K562 (cell line): Measurements from ENCODE around the gene PTPN13. TPM values are rescaled to one million over a fixed set of nuclear protein-coding genes. Genes with fewer than 3 reads are reported as not detected.

Experiments used
- ATAC-seq: fragments of 200-7000 bp; cut with Tn5 transposase; 3 replicates; pipeline ENCODE4 v1.9.1; 2020; ENCODE audit warnings: moderate library complexity
- BruUV-seq: library from RNA; stranded (reverse); fragments of 400-500 nt; replicated peaks from 2 replicates; lab custom pipeline; 2021; lab: Mats Ljungman, UMichigan
- CTCF ChIA-PET: fragments of 300-600 bp; formaldehyde crosslinking; extraction: SDS; loops from one replicate; lab custom pipeline; 2021; ENCODE audit warnings: low intra/inter-chr PET ratio; lab: Yijun Ruan, JAX
- POLR2A ChIA-PET: fragments of 300-600, 350-650 bp; sonication (Branson Sonifier 250); formaldehyde crosslinking; extraction: SDS; loops from one replicate; lab custom pipeline; 2021; ENCODE audit warnings: antibody characterized with exemption, inconsistent platforms; lab: Yijun Ruan, JAX
- DNase-seq, 4 experiments: peaks; one replicate each; pipeline versions ENCODE4 v3.0.0 to v3.0.0-alpha.2; 2011 to 2018; ENCODE audit warnings: low spot score in 3 of 4, mixed read lengths in 3 of 4; ENCODE audit errors: extremely low read depth in 1 of 4
- FAIRE-seq: peaks from 2 replicates; lab custom pipeline; 2011; peaks lifted over from hg19 to GRCh38; lab: Jason Lieb, UNC
- H2AFZ ChIP-seq: 2 replicates; pipeline ENCODE4 v1.6.0; 2011; ENCODE audit warnings: low read depth, low read length, control low read depth, inconsistent platforms
- H3K27ac ChIP-seq: fragments of 200-600 bp; 3 replicates; pipeline ENCODE4 v1.8.0; 2011; ENCODE audit warnings: low read depth, mild to moderate bottlenecking, control low read depth, inconsistent platforms, low read length, moderate library complexity, mixed read lengths; ENCODE audit errors: extremely low read depth
- H3K27me3 ChIP-seq, 2 experiments: fragments of 300-600 bp in 1 of 2; 2 replicates in 1 of 2; 3 replicates in 1 of 2; pipeline versions ENCODE4 v1.6.0 to v1.8.0; 2011; ENCODE audit warnings: inconsistent platforms in 2 of 2, low read length in 2 of 2, mild to moderate bottlenecking in 1 of 2, mixed read lengths in 1 of 2, moderate library complexity in 1 of 2; ENCODE audit not compliant: control insufficient read depth in 2 of 2, insufficient read depth in 2 of 2
- H3K36me3 ChIP-seq: fragments of 300-600 bp; 3 replicates; pipeline ENCODE4 v1.8.0; 2011; ENCODE audit warnings: mild to moderate bottlenecking, low read length, inconsistent platforms; ENCODE audit not compliant: control insufficient read depth, insufficient read depth
- H3K4me1 ChIP-seq, 2 experiments: fragments of 200-600 bp in 1 of 2; replicated peaks in 1 of 2; 2 replicates in 1 of 2; 3 replicates in 1 of 2; pipeline versions ENCODE4 v1.5.1 to v1.8.0; 2011; ENCODE audit warnings: inconsistent platforms in 2 of 2, low read length in 2 of 2, mild to moderate bottlenecking in 1 of 2, mixed read lengths in 1 of 2, moderate library complexity in 1 of 2; ENCODE audit not compliant: control insufficient read depth in 2 of 2, insufficient read depth in 2 of 2
- H3K4me2 ChIP-seq: 2 replicates; pipeline ENCODE4 v1.6.1; 2011; ENCODE audit warnings: low read length, control low read depth, inconsistent platforms, mixed read lengths; ENCODE audit not compliant: insufficient read depth
- H3K4me3 ChIP-seq: fragments of 200-600 bp; sonication (generic), shearing (Covaris generic); 2 replicates; pipeline ENCODE4 v1.5.1; 2016; ENCODE audit warnings: control low read depth, inconsistent platforms
- H3K79me2 ChIP-seq: fragments of 200-600 bp; 3 replicates; pipeline ENCODE4 v1.8.0; 2011; ENCODE audit warnings: low read length, inconsistent platforms; ENCODE audit not compliant: control insufficient read depth, insufficient read depth
- H3K9ac ChIP-seq, 2 experiments: 2 replicates each; pipeline versions ENCODE4 v1.6.0 to v1.6.1; 2011; ENCODE audit warnings: low read depth in 2 of 2, low read length in 2 of 2, control low read depth in 1 of 2, inconsistent platforms in 1 of 2, mild to moderate bottlenecking in 1 of 2, mixed read lengths in 1 of 2; ENCODE audit not compliant: insufficient read depth in 1 of 2
- H3K9me1 ChIP-seq: one replicate; pipeline ENCODE4 v1.6.0; 2011; ENCODE audit warnings: inconsistent platforms, mild to moderate bottlenecking, low read length, moderate library complexity; ENCODE audit not compliant: control insufficient read depth, insufficient read depth
- H3K9me3 ChIP-seq: replicated peaks from 2 replicates; pipeline ENCODE4 v1.5.1; 2011; ENCODE audit warnings: low read depth, low read length, inconsistent platforms; ENCODE audit not compliant: control insufficient read depth, insufficient read depth
- H4K20me1 ChIP-seq: replicated peaks from 2 replicates; pipeline ENCODE4 v1.6.1; 2011; ENCODE audit warnings: low read length, inconsistent platforms, mixed read lengths; ENCODE audit not compliant: control insufficient read depth, insufficient read depth
- ATF3 ChIP-seq, 2 experiments: fragments of 450-650 bp in 1 of 2; sonication (generic) in 1 of 2; formaldehyde crosslinking in 1 of 2; IDR thresholded peaks in 1 of 2; conservative IDR thresholded peaks in 1 of 2; 2 replicates each; pipeline versions ENCODE4 v1.6.1 to v1.8.1; 2016 to 2023; ENCODE audit warnings: mild to moderate bottlenecking in 2 of 2, moderate library complexity in 2 of 2, inconsistent platforms in 1 of 2, missing genetic modification reagents in 1 of 2
- ATF7 ChIP-seq: fragments of 450-650 bp; IDR thresholded peaks from 2 replicates; pipeline ENCODE4 v1.7.1; 2014; ENCODE audit warnings: mild to moderate bottlenecking, moderate library complexity
- C11orf30 ChIP-seq: fragments of 450-650 bp; IDR thresholded peaks from 2 replicates; pipeline ENCODE4 v1.6.1; 2016; ENCODE audit warnings: low read depth, mild to moderate bottlenecking
- CBFB ChIP-seq: sonication (generic); formaldehyde crosslinking; IDR thresholded peaks from 2 replicates; pipeline ENCODE4 v1.4.0; 2020; ENCODE audit warnings: mild to moderate bottlenecking, missing genetic modification reagents
- ETV5 ChIP-seq: sonication (generic); formaldehyde crosslinking; IDR thresholded peaks from 2 replicates; pipeline ENCODE4 v1.4.0; 2020; ENCODE audit warnings: low read depth, mild to moderate bottlenecking, missing genetic modification reagents
- HDAC1 ChIP-seq, 2 experiments: fragments of 450-650 bp; IDR thresholded peaks; 2 replicates each; pipeline ENCODE4 v1.6.1; 2016 to 2017; ENCODE audit warnings: inconsistent platforms in 1 of 2, mild to moderate bottlenecking in 1 of 2, moderate library complexity in 1 of 2
- KDM4B ChIP-seq, 2 experiments: fragments of 450-650 bp in 1 of 2; sonication (generic) in 1 of 2; IDR thresholded peaks; 2 replicates each; pipeline ENCODE4 v1.6.1; 2016 to 2017; ENCODE audit warnings: borderline replicate concordance in 2 of 2, antibody characterized with exemption in 1 of 2, low read depth in 1 of 2, mild to moderate bottlenecking in 1 of 2
- KLF10 ChIP-seq: fragments of 250-450 bp; sonication (Bioruptor Pico); IDR thresholded peaks from 2 replicates; pipeline ENCODE4 v1.6.1; 2021; ENCODE audit warnings: matching md5 sums
- NFIC ChIP-seq: fragments of 450-650 bp; IDR thresholded peaks from 2 replicates; pipeline ENCODE4 v1.6.1; 2017; ENCODE audit warnings: mild to moderate bottlenecking, inconsistent platforms
- SP2 ChIP-seq: IDR thresholded peaks from 2 replicates; pipeline ENCODE4 v1.6.1; 2011; ENCODE audit warnings: mild to moderate bottlenecking, low read depth, low read length, moderate library complexity; ENCODE audit not compliant: poor library complexity, severe bottlenecking; ENCODE audit errors: extremely low read depth
- ZBTB26 ChIP-seq: fragments of 450-650 bp; formaldehyde crosslinking; IDR thresholded peaks from 2 replicates; pipeline ENCODE4 v1.4.0; 2022; ENCODE audit warnings: missing genetic modification characterization
- ZBTB7A ChIP-seq: IDR thresholded peaks from 2 replicates; pipeline ENCODE4 v1.6.1; 2011; ENCODE audit warnings: low read depth, mild to moderate bottlenecking, low read length, moderate library complexity, borderline replicate concordance; ENCODE audit not compliant: control insufficient read depth
- ZNF407 ChIP-seq: fragments of 450-650 bp; IDR thresholded peaks from 2 replicates; pipeline ENCODE4 v1.6.1; 2016; ENCODE audit warnings: low read depth
- in situ Hi-C: fragments of 300-500 bp; cut with MboI; formaldehyde crosslinking; loops from 4 replicates; pipeline ENCODE4 v1.15.0; 2018; ENCODE audit warnings: inconsistent platforms, mixed read lengths
- intact Hi-C: fragments of 100-400 bp; cut with micrococcal nuclease; formaldehyde crosslinking; loops from 2 replicates; pipeline ENCODE4 v1.14.2; 2022
- polyA plus RNA-seq, 8 experiments: library from polyadenylated mRNA; depleted of rRNA in 4 of 8; stranded (reverse) in 5 of 8; unstranded in 3 of 8; fragments of >200 nt; fragmentation: Nextera tagmentation in 2 of 8; fragmentation: Illumina TruSeq in 1 of 8; extraction: Ambion mirVana in 2 of 8; extraction: Trizol in 1 of 8; gene quantifications; 2 replicates each; pipeline versions ENCODE4 v1.2.1 to v1.2.3, GENCODE V29; 2011 to 2014; ENCODE audit warnings: inconsistent platforms in 1 of 8, missing spikeins in 1 of 8
- total RNA-seq, 7 experiments: library from RNA; depleted of rRNA in 6 of 7; stranded (reverse); fragments of >200 nt in 6 of 7; fragmentation: Illumina TruSeq in 2 of 7; extraction: Trizol in 2 of 7; gene quantifications; 2 replicates each; pipeline versions ENCODE4 v1.2.1 to v1.2.3, GENCODE V29; 2011 to 2021; ENCODE audit warnings: low replicate concordance in 1 of 7

PTPN13 gene
- total and polyA plus RNA-seq, 9 of the 15 experiments (the other 6 are each of a cell fraction or from before 2014, with no cell fraction given), result 0.33 TPM; not detected in 8

- Histone ChIP-seq H3K79me2 (no peaks in the 10 kb centered on the region), H2AFZ (no peak overlapping the region), H3K9ac (no peak overlapping the region), H3K9me1 (no peaks in the 10 kb centered on the region), H3K9me3 (no peaks in the 10 kb centered on the region), H3K4me2 (no peak overlapping the region), H3K4me3 (no peak overlapping the region), H3K27me3 (no peaks in the 10 kb centered on the region), H3K4me1 (no peaks in the 10 kb centered on the region), H3K27ac (no peak overlapping the region), H4K20me1 (no peaks in the 10 kb centered on the region), H3K36me3 (no peaks in the 10 kb centered on the region)
- ChIA-PET CTCF (no interaction called here), POLR2A (interaction anchor here (1.3 kb wide), 1 partner anchor 9 kb away, joined by 3 read pairs; no protein-coding TSS in a partner anchor)
- ATAC-seq (no peak), FAIRE-seq (no peak), DNase-seq (no peak)
- no TSS peak for BruUV-seq
- in situ Hi-C loops, result no loop called here
- intact Hi-C loops, result no loop called here
- TF ChIP-seq C11orf30 (no peak), KDM4B (IDR thresholded peaks at IDR 0.05; ENCODE audit: borderline replicate concordance in 2 of 2, low read depth in 1 of 2) (no peak), NFIC (no peak), ATF3 (IDR thresholded peaks at IDR 0.05) (no peak), ATF3 (CRISPR knock-in tag; conservative IDR thresholded peaks at IDR 0.05) (no peak), CBFB (no peak), SP2 (no peak), ETV5 (no peak), ATF7 (no peak), ZNF407 (no peak), ZBTB26 (CRISPR knock-in tag) (no peak), ZBTB7A (no peak), HDAC1 (IDR thresholded peaks at IDR 0.05) (no peak), KLF10 (CRISPR knock-in tag) (no peak)
Observed at GRCh38 chr4:86626066-86626465, 32.0 kb downstream of the PTPN13 start.
